Measurements from ENCODE around the gene ERLIN1. TPM values are rescaled to one million over a fixed set of nuclear protein-coding genes. Genes with fewer than 3 reads are reported as not detected.

Gene ERLIN1
- total RNA-seq, 1 donor from 2014 or later, result 17.2 TPM

DNA sequence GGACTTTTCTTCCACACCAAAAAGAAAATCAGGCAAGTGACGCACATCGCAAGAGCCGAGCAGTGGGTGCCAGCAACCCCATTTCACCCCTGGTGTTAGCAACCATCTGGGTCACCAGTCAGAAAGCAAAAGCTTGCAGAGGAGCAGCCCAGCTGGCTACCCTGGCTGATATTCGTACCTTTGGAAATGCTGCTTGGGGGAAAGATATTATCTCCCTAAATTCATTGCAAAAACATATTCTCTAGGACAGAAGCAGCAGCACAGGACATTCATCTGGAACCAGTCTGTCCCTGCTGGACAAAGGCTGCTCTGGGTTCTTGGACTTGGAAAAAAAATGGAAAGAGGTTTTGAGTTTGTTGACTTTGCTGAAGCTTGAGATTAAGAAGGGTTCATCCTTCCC lies 45.8 kb downstream of the ERLIN1 start:
- TF ChIP-seq, protein P1, sequence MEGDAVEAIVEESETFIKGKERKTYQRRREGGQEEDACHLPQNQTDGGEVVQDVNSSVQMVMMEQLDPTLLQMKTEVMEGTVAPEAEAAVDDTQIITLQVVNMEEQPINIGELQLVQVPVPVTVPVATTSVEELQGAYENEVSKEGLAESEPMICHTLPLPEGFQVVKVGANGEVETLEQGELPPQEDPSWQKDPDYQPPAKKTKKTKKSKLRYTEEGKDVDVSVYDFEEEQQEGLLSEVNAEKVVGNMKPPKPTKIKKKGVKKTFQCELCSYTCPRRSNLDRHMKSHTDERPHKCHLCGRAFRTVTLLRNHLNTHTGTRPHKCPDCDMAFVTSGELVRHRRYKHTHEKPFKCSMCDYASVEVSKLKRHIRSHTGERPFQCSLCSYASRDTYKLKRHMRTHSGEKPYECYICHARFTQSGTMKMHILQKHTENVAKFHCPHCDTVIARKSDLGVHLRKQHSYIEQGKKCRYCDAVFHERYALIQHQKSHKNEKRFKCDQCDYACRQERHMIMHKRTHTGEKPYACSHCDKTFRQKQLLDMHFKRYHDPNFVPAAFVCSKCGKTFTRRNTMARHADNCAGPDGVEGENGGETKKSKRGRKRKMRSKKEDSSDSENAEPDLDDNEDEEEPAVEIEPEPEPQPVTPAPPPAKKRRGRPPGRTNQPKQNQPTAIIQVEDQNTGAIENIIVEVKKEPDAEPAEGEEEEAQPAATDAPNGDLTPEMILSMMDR (conservative IDR thresholded peaks at IDR 0.05; ENCODE audit: low read depth, low read length), result no peak
- no peak overlapping the region for H3K4me3 ChIP-seq (ENCODE audit: low read depth, low read length)
- DNase-seq (ENCODE audit: low read depth), result no peak

DNA sequence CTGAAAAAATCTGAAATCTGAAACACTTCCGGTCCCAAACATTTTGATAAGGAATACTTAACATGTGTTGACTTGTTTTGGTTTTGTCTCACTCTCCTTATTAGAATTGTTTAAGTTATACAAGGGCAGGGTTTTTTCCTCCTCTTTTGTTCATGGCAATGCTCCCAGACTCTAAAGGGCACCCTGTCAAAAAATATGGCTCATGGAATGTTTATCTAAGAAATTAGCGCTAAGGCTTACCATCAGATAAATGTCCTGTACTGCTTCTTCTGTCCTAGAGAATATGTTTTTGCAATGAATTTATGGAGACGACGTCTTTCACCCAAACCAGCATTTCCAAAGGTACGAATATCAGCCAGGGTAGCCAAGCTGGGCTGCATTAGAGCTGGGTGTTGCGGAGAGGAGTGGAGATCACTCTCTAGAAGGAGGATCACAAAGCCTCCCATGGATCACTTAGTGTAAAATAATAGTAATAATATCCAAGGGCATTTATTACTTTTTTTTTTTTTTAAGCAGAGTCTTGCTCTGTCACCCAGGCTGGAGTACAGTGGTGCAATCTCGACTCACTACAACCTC lies 46.8 kb downstream of the ERLIN1 start:
- TF ChIP-seq, protein P1 (conservative IDR thresholded peaks at IDR 0.05; ENCODE audit: low read depth, low read length), result no peak
- DNase-seq (ENCODE audit: low read depth), result no peak
- H3K4me3 ChIP-seq (ENCODE audit: low read depth, low read length), result no peak overlapping the region

DNA sequence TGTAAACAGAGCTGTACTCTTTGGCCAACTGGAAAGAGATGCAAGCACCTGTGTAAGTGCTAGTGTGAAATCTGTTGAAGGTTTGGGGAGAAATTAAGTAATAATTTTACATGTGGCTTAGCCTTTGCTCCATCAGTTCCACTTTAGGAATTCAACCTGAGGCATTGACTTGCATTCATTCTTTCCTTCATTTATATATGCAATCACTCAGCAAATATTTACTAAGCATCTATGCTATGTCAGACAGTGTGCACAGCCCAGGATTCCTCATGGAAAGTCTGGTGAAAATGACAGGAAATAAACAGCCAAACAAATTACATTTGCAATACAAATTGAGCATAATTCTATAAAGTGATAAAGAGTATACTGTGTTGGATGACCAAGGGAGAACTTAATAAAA lies 50.3 kb downstream of the ERLIN1 start:
- TF ChIP-seq, protein P1 (conservative IDR thresholded peaks at IDR 0.05; ENCODE audit: low read depth, low read length), result no peak
- DNase-seq (ENCODE audit: low read depth), result no peak
- H3K4me3 ChIP-seq (ENCODE audit: low read depth, low read length), result no peak overlapping the region

DNA sequence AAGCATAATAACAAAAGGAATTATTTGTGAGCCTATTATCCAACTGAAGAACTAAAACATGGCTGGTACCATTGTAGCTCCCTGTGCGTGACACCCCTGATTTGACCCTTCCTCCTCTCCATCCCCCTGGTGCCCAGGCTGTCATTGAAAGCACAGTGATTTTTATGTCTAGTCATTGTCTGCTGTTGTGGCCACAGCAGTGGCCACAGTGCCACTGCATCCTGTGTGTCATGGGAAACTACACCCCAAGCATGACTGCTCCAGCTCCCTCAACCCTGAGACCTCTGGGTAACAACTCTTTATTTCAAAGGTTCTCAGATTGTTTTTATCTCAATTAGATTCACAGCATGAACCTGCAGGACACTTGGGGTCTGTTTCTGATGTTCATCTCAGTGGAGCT lies 52.0 kb downstream of the ERLIN1 start:
- no peak for DNase-seq (ENCODE audit: low read depth)
- TF ChIP-seq, protein P1 (conservative IDR thresholded peaks at IDR 0.05; ENCODE audit: low read depth, low read length), result no peak
- no peak overlapping the region for H3K4me3 ChIP-seq (ENCODE audit: low read depth, low read length)

DNA sequence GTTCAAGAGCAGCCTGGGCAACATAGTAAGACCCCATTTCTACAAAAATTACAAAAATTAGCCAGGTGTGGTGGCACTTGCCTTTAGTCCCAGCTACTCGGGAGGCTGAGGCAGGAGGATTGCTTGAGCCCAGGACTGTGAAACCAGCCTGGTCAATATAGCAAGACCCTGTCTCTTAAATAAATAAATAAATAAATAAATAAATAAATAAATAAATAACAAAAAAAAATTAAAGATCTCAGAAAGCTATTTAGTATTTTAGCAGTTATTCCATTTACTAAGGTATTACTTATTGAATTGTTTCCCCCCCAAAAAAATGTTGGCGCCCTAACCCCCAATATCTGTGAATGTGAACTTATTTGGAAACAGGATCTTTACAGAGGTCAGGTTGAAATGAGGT lies 53.4 kb downstream of the ERLIN1 start:
- TF ChIP-seq, protein P1 (conservative IDR thresholded peaks at IDR 0.05; ENCODE audit: low read depth, low read length), result no peak
- no peak for DNase-seq (ENCODE audit: low read depth)

DNA sequence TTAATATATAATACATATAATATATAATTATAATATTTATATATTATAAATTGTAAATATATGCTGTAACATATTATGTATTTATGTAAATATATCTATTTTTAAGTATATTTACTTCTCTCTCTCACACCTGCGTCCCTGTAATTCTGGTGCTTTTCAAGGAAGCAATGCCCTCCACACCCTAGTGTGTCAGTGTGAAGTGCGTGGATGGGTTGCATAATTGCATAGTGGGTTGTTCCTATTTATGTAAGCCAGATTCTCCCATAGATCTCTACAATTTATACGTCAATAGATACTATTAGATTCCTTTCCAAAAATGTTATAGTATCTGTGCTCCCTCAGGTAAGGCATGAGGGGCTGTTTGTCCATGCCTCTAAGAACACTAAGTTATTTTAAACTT lies 54.3 kb downstream of the ERLIN1 start:
- TF ChIP-seq, protein P1 (conservative IDR thresholded peaks at IDR 0.05; ENCODE audit: low read depth, low read length), result no peak
- DNase-seq (ENCODE audit: low read depth), result no peak
- H3K4me3 ChIP-seq (ENCODE audit: low read depth, low read length), result no peak overlapping the region

More for the DNA sequence above, 53.4 kb downstream of the ERLIN1 start:
- no peak overlapping the region for H3K4me3 ChIP-seq (ENCODE audit: low read depth, low read length)

DNA sequence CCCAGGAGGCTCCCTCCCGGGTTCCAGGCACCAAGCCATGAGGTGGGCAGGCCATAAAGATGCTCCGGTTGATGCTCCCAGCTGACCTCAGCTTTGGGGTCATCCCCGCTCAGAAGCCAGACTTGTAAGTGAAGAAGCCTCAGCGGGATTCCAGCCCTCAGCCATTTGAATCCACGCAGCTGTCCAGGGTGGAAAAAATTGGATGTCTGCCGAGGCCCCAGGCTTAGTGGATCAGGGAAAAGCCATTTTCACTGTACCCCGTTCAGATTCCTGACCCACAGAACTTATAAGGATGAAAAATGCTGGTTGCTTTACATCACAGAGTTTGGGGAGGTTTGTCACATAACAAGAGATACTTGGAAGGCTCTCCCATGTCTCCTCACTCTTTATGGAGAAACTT lies 55.0 kb downstream of the ERLIN1 start:
- TF ChIP-seq, protein P1 (conservative IDR thresholded peaks at IDR 0.05; ENCODE audit: low read depth, low read length), result no peak
- H3K4me3 ChIP-seq (ENCODE audit: low read depth, low read length), result no peak overlapping the region
- DNase-seq (ENCODE audit: low read depth), result no peak
